KMS-11 (cell line): ENCODE data around the gene PPFIBP2.

Experiments
- H2AFZ ChIP-seq: fragments of 200-600 bp; sonication (generic); 2 replicates; pipeline ENCODE4 v1.6.1; 2016; ENCODE audit warnings: antibody characterized with exemption, mixed run types, low read depth
- H3K27ac ChIP-seq: fragments of 200-600 bp; sonication (generic); 2 replicates; pipeline ENCODE4 v1.6.1; 2016; ENCODE audit warnings: mild to moderate bottlenecking, mixed run types
- H3K27me3 ChIP-seq: fragments of 200-600 bp; sonication (generic); 2 replicates; pipeline ENCODE4 v1.6.1; 2017; ENCODE audit warnings: mild to moderate bottlenecking, low read depth, mixed run types, moderate library complexity; ENCODE audit not compliant: insufficient read depth
- H3K36me3 ChIP-seq: fragments of 200-600 bp; sonication (generic); 2 replicates; pipeline ENCODE4 v1.6.1; 2017; ENCODE audit warnings: mild to moderate bottlenecking, mixed run types; ENCODE audit not compliant: insufficient read depth
- H3K4me1 ChIP-seq: fragments of 200-600 bp; sonication (generic); 2 replicates; pipeline ENCODE4 v1.6.1; 2016; ENCODE audit warnings: mild to moderate bottlenecking, low read depth, mixed run types; ENCODE audit not compliant: poor library complexity, severe bottlenecking
- H3K4me2 ChIP-seq: fragments of 200-600 bp; sonication (generic); 2 replicates; pipeline ENCODE4 v1.7.0; 2016; ENCODE audit warnings: mild to moderate bottlenecking, mixed run types
- H3K4me3 ChIP-seq: fragments of 200-600 bp; sonication (generic); IDR thresholded peaks from 2 replicates; pipeline ENCODE4 v1.6.1; 2017; ENCODE audit warnings: low read depth, low read length, mixed read lengths; ENCODE audit not compliant: insufficient read depth
- H3K79me2 ChIP-seq: fragments of 200-600 bp; sonication (generic); 2 replicates; pipeline ENCODE4 v1.6.1; 2016; ENCODE audit warnings: low read depth, mixed run types; ENCODE audit not compliant: insufficient read depth
- H3K9ac ChIP-seq: fragments of 200-600 bp; sonication (generic); 2 replicates; pipeline ENCODE4 v1.6.1; 2016; ENCODE audit warnings: mild to moderate bottlenecking, mixed run types
- H4K20me1 ChIP-seq: fragments of 200-600 bp; sonication (generic); 2 replicates; pipeline ENCODE4 v1.6.1; 2016; ENCODE audit warnings: mild to moderate bottlenecking, mixed run types; ENCODE audit not compliant: insufficient read depth
- CTCF ChIP-seq: fragments of 200-600 bp; sonication (generic); conservative IDR thresholded peaks from 2 replicates; pipeline ENCODE4 v1.6.1; 2017; ENCODE audit warnings: low read depth, mild to moderate bottlenecking, antibody characterized with exemption, low read length, moderate library complexity, mixed read lengths

Gene PPFIBP2

GRCh38 chr11:7538031-7538430, 24.2 kb downstream of the PPFIBP2 start:
- H3K9ac ChIP-seq, result no peak overlapping the region
- H3K4me1 ChIP-seq, result peaks cover 18% of the 10 kb centered on the region
- no peak overlapping the region for H3K4me2 ChIP-seq
- no peak overlapping the region for H3K4me3 ChIP-seq
- no peak overlapping the region for H3K27ac ChIP-seq
- TF ChIP-seq CTCF, result no peak
- no peak overlapping the region for H2AFZ ChIP-seq
- H3K79me2 ChIP-seq, result no peaks in the 10 kb centered on the region
- H3K27me3 ChIP-seq, result no peaks in the 10 kb centered on the region
- H3K36me3 ChIP-seq, result no peaks in the 10 kb centered on the region
- no peaks in the 10 kb centered on the region for H4K20me1 ChIP-seq

- H4K20me1 ChIP-seq, result no peaks in the 10 kb centered on the region
Measured at GRCh38 chr11:7538466-7539454, 25.0 kb downstream of the PPFIBP2 start.

GRCh38 chr11:7540830-7541555, 27.2 kb downstream of the PPFIBP2 start:
- no peaks in the 10 kb centered on the region for H3K36me3 ChIP-seq
- H3K4me2 ChIP-seq, result no peak overlapping the region
- TF ChIP-seq CTCF, result no peak
- H4K20me1 ChIP-seq, result no peaks in the 10 kb centered on the region
- H3K4me1 ChIP-seq, result no peaks in the 10 kb centered on the region
- no peak overlapping the region for H3K4me3 ChIP-seq
- no peaks in the 10 kb centered on the region for H3K79me2 ChIP-seq
- no peak overlapping the region for H3K9ac ChIP-seq
- H3K27ac ChIP-seq, result no peak overlapping the region
- H2AFZ ChIP-seq, result no peak overlapping the region
- H3K27me3 ChIP-seq, result no peaks in the 10 kb centered on the region

More at GRCh38 chr11:7538466-7539454, 25.0 kb downstream of the PPFIBP2 start:
- no peak overlapping the region for H2AFZ ChIP-seq
- H3K4me3 ChIP-seq, result no peak overlapping the region
- H3K9ac ChIP-seq, result no peak overlapping the region
- H3K27me3 ChIP-seq, result no peaks in the 10 kb centered on the region
- no peaks in the 10 kb centered on the region for H3K36me3 ChIP-seq
- H3K27ac ChIP-seq, result no peak overlapping the region
- H3K4me2 ChIP-seq, result no peak overlapping the region
- peaks cover 11% of the 10 kb centered on the region for H3K4me1 ChIP-seq
- no peaks in the 10 kb centered on the region for H3K79me2 ChIP-seq
- TF ChIP-seq CTCF, result no peak

GRCh38 chr11:7543302-7543701, 29.5 kb downstream of the PPFIBP2 start:
- H2AFZ ChIP-seq, result no peak overlapping the region
- H3K4me1 ChIP-seq, result no peaks in the 10 kb centered on the region
- H3K4me3 ChIP-seq, result no peak overlapping the region
- no peaks in the 10 kb centered on the region for H3K27me3 ChIP-seq
- no peaks in the 10 kb centered on the region for H3K79me2 ChIP-seq
- H3K36me3 ChIP-seq, result no peaks in the 10 kb centered on the region
- no peak overlapping the region for H3K9ac ChIP-seq
- H3K27ac ChIP-seq, result no peak overlapping the region
- no peak overlapping the region for H3K4me2 ChIP-seq
- no peaks in the 10 kb centered on the region for H4K20me1 ChIP-seq
- TF ChIP-seq CTCF, result no peak
